SU-DHL-6 (cell line): ENCODE data around the gene SMYD2.

Experiments used
- EZH2phosphoT487 ChIP-seq: fragments of 200-600 bp; sonication (generic), shearing (Covaris generic); conservative IDR thresholded peaks from 2 replicates; pipeline ENCODE4 v1.6.1; 2018; ENCODE audit warnings: mild to moderate bottlenecking, antibody characterized with exemption, low read length, moderate library complexity, mixed read lengths
- TF ChIP-seq, protein P1 (sequence below): fragments of 200-600 bp; sonication (generic); IDR thresholded peaks from one replicate; pipeline ENCODE4 v1.5.1; 2017; ENCODE audit warnings: antibody characterized with exemption, mild to moderate bottlenecking, low read length, moderate library complexity; ENCODE audit not compliant: insufficient read depth, poor library complexity, severe bottlenecking

GRCh38 chr1:214303141-214303930, 22.4 kb downstream of the SMYD2 start:
- no peak for TF ChIP-seq EZH2phosphoT487
- TF ChIP-seq, protein P1, sequence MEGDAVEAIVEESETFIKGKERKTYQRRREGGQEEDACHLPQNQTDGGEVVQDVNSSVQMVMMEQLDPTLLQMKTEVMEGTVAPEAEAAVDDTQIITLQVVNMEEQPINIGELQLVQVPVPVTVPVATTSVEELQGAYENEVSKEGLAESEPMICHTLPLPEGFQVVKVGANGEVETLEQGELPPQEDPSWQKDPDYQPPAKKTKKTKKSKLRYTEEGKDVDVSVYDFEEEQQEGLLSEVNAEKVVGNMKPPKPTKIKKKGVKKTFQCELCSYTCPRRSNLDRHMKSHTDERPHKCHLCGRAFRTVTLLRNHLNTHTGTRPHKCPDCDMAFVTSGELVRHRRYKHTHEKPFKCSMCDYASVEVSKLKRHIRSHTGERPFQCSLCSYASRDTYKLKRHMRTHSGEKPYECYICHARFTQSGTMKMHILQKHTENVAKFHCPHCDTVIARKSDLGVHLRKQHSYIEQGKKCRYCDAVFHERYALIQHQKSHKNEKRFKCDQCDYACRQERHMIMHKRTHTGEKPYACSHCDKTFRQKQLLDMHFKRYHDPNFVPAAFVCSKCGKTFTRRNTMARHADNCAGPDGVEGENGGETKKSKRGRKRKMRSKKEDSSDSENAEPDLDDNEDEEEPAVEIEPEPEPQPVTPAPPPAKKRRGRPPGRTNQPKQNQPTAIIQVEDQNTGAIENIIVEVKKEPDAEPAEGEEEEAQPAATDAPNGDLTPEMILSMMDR, result no peak
